ENCODE measurements around the gene BLM. TPM values are rescaled to one million over a fixed set of nuclear protein-coding genes. Genes with fewer than 3 reads are reported as not detected.
"Not testable (repeated sequence)": the region's sequence is repeated elsewhere in the genome, so short reads cannot be mapped to it uniquely, and the experiment has no call there.

Gene BLM
- 10 to 100 TPM; 47.8 to 49.8 TPM for total RNA-seq

DNA sequence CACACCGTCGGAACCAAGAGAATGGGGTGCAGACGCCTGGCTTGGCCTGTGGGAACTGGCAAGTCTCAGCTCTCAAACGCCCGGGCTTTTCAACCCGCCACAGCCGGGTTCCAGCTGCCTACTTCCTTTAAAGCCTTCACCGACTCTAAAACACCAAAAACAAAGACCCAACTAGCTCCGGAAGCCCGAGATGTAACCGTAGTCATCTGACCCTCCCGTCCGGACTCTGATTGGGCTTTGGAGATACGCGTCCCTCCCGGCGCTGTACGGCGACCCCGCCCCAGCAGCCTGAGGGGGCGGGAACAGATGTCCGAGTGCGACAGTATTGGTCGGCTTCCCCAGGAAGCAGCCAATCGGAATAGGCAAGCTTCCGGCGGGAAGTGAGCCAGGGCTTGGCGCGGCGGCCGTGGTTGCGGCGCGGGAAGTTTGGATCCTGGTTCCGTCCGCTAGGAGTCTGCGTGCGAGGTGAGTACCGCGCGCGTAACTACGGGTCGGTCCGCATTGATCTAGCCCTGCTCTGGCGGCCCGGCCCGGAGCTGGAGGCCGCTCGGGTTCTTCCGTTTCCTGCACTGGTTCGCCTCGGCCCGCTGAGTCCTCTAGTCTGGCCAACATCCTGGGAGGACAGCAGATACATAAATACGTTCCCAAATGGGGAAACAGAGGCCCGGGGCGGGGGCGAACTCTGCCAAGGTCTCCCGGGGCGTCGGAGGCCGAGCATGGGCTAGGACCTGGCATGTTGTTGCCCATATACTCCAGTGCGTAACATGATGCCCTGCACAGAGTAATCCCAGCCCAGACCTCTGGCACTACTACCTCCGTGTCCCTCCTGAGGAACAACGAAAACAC lies at the start of gene BLM:
Gene BLM, plus strand, starts transcription at position 371 of the 846 bp plus-strand sequence. CDS start 30,047 bp downstream, outside the sequence.
- DNase-seq: peak; percentile 95
- Mint-ChIP-seq H3K27ac (peak within 1 kb of the TSS; percentile 90), H3K4me3 (peak within 1 kb of the TSS; percentile 89), H3K9me3 (no peaks in the 10 kb centered on the region), H3K36me3 (peaks cover 9% of the 10 kb centered on the region), H3K27me3 (no peaks in the 10 kb centered on the region), H3K4me1 (peaks cover 17% of the 10 kb centered on the region)

DNA sequence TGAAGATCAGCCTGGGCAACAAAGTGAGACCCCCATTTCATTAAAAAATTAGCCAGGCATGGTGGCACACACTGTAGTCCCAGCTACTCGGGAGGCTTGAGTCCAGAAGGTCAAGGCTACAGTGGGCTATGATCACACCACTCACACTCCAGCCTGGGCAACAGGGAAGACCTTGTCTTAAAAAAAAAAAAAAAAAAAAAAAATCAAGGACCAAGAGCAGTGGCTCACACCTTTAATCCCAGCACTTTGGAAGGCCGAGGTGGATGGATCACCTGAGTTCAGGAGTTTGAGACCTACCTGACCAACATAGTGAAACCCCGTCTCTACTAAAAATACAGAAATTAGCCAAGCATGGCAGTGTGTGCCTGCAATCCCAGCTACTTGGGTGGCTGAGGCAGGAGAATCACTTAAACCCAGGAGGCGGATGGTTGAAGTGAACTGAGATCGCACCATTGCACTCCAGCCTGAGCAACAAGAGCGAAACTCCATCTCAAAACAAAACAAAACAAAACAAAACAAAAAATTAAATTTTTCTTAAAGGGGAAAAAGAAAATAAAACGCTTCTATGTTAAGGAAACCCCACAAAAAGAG lies 49.3 kb upstream of the BLM start:
- not testable (repeated sequence) for DNase-seq, H3K27me3 Mint-ChIP-seq, H3K9me3 Mint-ChIP-seq, H3K27ac Mint-ChIP-seq, H3K36me3 Mint-ChIP-seq, H3K4me3 Mint-ChIP-seq
- peaks cover 28% of the 10 kb centered on the region for H3K4me1 Mint-ChIP-seq

DNA sequence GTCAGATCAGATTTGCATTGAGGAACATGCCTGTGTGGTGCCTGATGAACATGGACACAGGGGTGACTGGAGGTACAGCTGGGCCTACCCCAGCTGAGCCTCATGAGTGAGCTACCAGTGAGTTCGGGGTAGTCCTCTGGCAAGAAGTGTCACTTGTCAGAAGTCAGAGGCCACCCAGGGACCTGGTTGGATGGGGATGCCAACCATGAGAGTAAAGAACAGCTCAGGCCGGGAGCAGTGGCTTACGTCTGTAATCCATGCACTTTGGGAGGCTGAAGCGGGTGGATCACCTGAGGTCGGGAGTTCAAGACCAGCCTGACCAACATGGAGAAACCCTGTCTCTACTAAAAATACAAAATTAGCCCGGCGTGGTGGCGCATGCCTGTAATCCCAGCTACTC lies 46.5 kb upstream of the BLM start:
- DNase-seq, H3K27ac Mint-ChIP-seq, H3K9me3 Mint-ChIP-seq, H3K27me3 Mint-ChIP-seq, H3K36me3 Mint-ChIP-seq, H3K4me3 Mint-ChIP-seq: not testable (repeated sequence)
- H3K4me1 Mint-ChIP-seq: peaks cover 18% of the 10 kb centered on the region

DNA sequence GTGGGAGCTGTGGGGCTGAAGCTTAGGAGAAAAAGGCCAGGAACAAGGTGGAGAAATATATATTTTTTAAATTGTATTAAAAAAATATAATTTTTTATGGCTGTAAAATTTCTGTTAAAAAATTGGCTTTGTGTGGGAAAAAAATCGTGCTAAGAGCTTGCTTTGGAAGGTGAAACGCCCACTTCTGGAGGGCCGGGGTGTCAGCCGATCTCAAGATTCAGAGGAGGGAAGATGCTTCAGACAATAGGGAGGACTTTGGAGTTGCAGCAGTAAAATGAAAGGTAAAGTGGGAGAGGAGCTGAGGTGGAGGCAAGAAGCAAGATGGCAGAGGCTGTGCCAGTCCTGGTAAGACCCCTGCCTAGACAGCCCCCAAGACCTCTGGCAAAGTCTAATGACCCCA lies 45.9 kb upstream of the BLM start:
- Mint-ChIP-seq H3K27ac (no peak overlapping the region), H3K4me1 (peaks cover 12% of the 10 kb centered on the region), H3K4me3 (no peak overlapping the region), H3K27me3 (no peaks in the 10 kb centered on the region), H3K9me3 (no peaks in the 10 kb centered on the region), H3K36me3 (no peaks in the 10 kb centered on the region)
- DNase-seq: no peak

DNA sequence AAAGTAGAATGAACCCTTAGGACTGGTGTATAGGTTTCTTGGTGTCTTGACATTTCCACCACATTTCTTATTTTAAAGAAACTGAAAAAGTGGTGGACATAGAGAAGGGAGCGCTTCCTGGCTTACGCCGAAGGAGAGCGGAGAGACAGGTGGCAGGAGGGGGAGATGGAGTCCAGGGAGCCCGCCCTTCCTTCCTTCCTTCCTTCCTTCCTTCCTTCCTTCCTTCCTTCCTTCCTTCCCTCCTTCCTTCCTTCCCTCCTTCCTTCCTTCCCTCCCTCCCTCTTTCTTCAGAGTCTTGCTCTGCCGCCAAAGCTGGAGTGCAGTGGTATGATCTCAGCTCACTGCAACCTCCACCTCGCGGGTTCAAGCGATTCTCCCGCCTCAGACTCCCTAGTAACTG lies 43.8 kb upstream of the BLM start:
- H3K4me3 Mint-ChIP-seq, H3K27me3 Mint-ChIP-seq, DNase-seq, H3K36me3 Mint-ChIP-seq, H3K9me3 Mint-ChIP-seq: not testable (repeated sequence)
- peak overlapping the region; percentile 36 for H3K27ac Mint-ChIP-seq
- peaks cover 10% of the 10 kb centered on the region for H3K4me1 Mint-ChIP-seq

DNA sequence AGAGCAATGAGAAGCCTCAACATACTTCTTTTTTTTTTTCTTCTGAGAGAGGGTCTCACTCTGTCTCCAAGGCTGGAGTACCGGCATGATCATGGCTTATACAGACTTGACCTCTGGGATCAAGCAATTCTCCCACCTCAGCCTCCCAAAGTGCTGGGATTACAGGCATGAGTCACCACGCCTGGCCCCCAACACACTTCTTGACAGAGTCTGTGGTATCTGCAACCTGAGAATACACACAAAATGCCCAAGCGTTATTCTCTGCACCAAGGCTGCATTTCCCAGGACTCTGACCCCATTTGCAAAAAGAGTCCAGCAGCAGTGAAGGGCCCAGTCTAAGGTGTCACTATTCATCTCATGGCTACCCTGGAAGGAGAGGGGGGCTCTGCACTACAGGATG lies 42.7 kb upstream of the BLM start:
- Mint-ChIP-seq H3K9me3 (peaks cover 4% of the 10 kb centered on the region), H3K36me3 (no peaks in the 10 kb centered on the region), H3K4me3 (no peak overlapping the region), H3K4me1 (peaks cover 18% of the 10 kb centered on the region), H3K27me3 (no peaks in the 10 kb centered on the region), H3K27ac (no peak overlapping the region)
- no peak for DNase-seq

DNA sequence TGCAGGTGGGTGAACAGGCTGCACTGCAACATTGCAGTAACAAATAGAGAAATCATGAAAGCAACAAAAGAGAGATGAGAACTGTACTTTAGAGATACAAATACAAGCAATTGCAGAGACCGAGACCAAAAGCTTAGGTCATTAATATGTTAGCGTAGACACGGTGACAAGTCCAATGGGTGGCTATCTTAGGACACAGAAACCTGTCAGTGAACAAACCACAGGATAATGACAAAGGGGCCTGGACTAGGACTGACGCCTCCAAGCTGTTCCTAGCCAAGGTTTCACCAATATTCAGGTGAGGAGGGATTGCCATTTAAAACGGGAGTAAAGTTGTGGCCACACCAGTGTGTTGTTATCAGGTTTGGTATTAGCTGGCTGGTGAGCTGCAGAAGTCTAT lies 41.7 kb upstream of the BLM start:
- H3K27me3 Mint-ChIP-seq: no peaks in the 10 kb centered on the region
- peaks cover 4% of the 10 kb centered on the region for H3K9me3 Mint-ChIP-seq
- peaks cover 21% of the 10 kb centered on the region for H3K4me1 Mint-ChIP-seq
- H3K27ac Mint-ChIP-seq: no peak overlapping the region
- no peak overlapping the region for H3K4me3 Mint-ChIP-seq
- H3K36me3 Mint-ChIP-seq: no peaks in the 10 kb centered on the region
- DNase-seq: no peak

DNA sequence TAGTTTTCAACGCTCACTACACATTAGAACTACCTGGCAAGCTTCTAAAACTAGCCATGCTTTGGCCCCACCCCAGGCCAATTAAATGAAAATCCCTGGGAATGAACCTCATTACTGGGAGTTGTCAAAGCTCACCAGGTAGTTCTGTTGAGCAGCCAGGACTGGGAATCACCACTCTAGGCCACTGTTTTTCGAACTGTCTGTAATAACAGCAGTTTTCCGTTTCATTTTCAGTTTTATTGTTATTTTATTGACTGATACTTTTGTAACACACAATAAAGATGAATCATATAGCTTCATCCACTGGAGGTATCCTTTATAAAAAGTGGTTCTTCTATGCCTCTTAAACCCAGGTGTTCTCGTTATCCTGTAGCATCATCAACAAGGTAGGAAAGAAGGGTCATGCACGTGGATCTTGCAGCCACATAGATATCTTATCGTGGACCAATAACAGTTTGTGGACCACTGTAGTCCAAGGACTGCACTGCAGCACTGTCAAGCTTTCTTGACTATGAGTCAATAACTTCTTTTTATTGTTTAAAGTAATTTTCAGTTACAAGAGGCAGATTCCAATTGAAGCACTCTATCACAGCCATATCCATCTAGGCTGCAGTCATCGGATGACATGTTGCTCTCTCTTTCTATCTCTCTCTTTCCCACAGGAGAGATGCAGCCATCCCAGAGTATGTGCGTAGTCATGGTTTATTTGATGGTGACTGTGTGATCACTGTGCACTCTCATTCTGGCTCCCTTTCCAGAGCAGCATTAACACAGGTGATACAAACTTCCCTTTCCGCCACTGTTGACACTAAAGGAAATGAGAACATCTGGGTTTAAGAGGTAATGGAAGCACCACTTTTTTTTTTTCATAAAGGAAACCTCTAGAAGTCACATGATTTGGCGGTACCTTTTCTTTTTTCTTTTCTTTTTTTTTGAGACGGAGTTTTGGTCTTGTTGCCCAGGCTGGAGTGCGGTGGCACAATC lies 39.0 kb upstream of the BLM start:
- DNase-seq: no peak
- Mint-ChIP-seq H3K4me1 (peaks cover 24% of the 10 kb centered on the region), H3K36me3 (no peaks in the 10 kb centered on the region), H3K4me3 (peak overlapping the region; percentile 44), H3K27me3 (no peaks in the 10 kb centered on the region), H3K27ac (peak overlapping the region; percentile 87), H3K9me3 (peaks cover 4% of the 10 kb centered on the region)

DNA sequence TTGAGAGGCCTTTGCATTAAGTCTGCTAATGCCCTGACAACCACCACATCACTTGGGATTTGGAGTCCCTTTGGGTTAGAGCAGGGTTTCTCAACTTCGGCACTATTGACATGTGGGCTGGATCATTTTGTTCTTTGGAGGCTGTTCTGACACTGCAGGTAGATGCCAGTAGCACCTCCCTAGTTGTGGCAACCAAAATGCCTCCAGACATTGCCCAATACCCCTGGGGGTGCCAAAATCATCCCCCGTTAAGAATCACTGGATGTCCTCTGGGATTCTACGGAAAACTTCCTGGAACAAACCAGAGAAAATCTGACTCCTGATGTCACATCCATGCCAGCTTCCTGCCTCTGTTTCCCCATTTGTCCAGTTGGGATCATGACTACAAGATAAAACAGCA lies 37.2 kb upstream of the BLM start:
- no peak for DNase-seq
- H3K27ac Mint-ChIP-seq: no peak overlapping the region
- H3K4me1 Mint-ChIP-seq: peaks cover 35% of the 10 kb centered on the region
- no peaks in the 10 kb centered on the region for H3K36me3 Mint-ChIP-seq
- no peaks in the 10 kb centered on the region for H3K27me3 Mint-ChIP-seq
- no peak overlapping the region for H3K4me3 Mint-ChIP-seq
- peaks cover 4% of the 10 kb centered on the region for H3K9me3 Mint-ChIP-seq

DNA sequence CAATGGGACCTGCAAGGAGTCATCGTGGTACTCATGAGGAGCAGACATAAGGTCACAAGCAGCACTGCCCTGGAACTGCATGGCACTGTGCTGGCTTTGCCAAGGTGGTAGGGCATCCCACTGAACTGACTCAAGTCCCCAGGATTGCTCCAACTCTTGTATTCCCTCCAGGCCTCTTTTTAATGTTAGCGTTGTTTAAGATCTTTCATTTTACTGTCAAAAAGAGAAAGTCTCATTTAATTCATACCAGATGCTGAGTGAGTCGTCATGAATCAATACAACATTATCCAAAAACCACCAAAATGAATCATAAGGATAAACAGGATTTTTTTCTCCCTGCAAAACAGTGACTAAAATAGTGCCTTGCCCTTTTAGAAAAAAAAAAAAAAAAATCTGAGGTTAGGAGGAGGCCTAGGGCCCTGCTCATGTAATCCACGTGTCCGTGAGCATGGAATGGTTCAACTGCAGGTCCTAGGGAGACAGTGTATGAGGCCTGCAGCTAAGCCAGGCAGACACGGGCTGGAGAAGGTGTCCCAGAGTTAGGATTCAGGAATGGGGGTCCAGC lies 36.7 kb upstream of the BLM start:
- Mint-ChIP-seq H3K4me3 (no peak overlapping the region), H3K27ac (no peak overlapping the region), H3K36me3 (no peaks in the 10 kb centered on the region), H3K4me1 (peaks cover 38% of the 10 kb centered on the region), H3K9me3 (peaks cover 4% of the 10 kb centered on the region), H3K27me3 (no peaks in the 10 kb centered on the region)
- no peak for DNase-seq

DNA sequence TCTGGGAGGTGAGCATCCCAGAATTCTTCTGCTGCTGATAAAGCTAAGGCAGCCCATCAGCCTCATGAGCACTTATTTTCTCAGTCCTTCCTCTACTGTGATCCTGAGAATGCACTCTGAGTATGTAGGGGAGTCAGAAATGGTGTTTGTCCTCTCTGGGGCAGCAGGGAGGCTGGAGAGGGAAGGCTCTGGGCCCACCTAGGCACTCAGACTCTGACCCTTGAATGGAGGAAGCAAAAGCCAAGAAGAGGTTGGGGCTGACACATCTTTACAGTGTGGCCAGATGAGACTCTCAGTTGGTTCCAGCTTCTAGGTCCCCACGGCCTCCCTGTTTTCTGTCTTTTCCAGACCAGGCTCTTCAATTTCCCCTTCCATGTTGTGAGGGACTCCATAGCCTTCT lies 36.1 kb upstream of the BLM start:
- H3K27ac Mint-ChIP-seq: no peak overlapping the region
- no peaks in the 10 kb centered on the region for H3K36me3 Mint-ChIP-seq
- H3K4me3 Mint-ChIP-seq: no peak overlapping the region
- H3K4me1 Mint-ChIP-seq: peaks cover 44% of the 10 kb centered on the region
- peaks cover 4% of the 10 kb centered on the region for H3K9me3 Mint-ChIP-seq
- H3K27me3 Mint-ChIP-seq: no peaks in the 10 kb centered on the region
- DNase-seq: no peak

DNA sequence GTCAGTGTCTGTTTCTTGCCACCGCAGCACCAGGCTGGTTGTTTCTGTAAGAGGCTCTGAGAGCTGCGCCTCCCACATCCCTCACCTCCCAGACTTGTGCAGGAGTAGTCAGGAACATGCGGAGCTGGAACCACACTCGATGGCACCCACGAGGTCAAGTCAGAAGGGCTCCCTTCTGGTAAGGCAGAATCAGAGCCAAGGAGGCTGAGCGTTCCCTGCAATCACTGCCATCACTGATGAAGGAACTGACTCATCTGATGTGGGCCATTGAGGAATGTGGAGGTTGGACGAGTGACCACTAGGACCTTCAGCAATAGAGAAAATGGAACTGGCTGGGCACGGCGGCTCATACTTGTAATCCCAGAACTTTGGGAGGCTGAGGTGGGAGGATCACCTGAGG lies 35.7 kb upstream of the BLM start:
- Mint-ChIP-seq H3K27me3 (no peaks in the 10 kb centered on the region), H3K4me1 (peaks cover 48% of the 10 kb centered on the region), H3K4me3 (no peak overlapping the region), H3K9me3 (peaks cover 4% of the 10 kb centered on the region), H3K36me3 (no peaks in the 10 kb centered on the region), H3K27ac (peak overlapping the region; percentile 26)
- DNase-seq: no peak

DNA sequence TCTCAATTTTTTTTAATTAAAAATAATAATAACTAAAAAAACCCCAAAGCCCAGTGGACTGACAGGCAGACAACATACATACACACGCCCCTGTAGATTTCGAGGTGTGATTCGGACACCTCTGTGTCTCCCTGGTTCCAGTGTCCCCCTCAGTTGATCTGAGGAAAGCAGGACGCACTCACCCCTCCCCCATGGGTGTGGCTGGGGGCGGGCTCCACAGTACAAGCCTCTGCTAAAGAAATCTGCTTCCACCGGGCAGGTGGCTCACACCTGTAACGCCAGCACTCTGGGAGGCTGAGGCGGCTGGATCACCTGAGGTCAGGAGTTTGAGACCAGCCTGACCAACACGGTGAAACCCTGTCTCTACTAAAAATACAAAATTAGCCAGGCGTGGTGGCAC lies 33.8 kb upstream of the BLM start:
- Mint-ChIP-seq H3K4me1 (peaks cover 52% of the 10 kb centered on the region), H3K9me3 (peaks cover under 1% of the 10 kb centered on the region), H3K36me3 (no peaks in the 10 kb centered on the region), H3K4me3 (no peak overlapping the region), H3K27ac (no peak overlapping the region), H3K27me3 (no peaks in the 10 kb centered on the region)
- no peak for DNase-seq

DNA sequence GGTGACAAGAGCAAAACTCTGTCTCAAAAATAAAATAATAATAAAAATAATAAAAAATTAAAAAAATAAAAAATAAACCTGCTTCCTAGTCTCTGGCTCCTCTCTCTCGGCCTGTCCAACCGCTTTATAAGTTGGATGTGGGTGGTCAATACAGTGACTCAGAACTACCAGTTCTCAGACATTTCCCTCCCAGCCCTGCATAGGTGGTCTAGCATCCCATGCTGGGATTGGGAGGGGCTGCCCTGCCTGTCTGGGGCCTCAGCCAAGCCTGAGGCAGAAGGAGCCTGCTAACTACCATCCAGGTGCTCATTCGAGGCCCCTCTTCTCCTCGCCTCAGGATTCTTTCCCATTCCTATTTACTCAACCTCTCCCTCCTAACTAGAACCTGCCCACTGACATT lies 33.3 kb upstream of the BLM start:
- H3K9me3 Mint-ChIP-seq: no peaks in the 10 kb centered on the region
- H3K36me3 Mint-ChIP-seq: no peaks in the 10 kb centered on the region
- no peak overlapping the region for H3K4me3 Mint-ChIP-seq
- H3K27me3 Mint-ChIP-seq: no peaks in the 10 kb centered on the region
- no peak for DNase-seq
- H3K4me1 Mint-ChIP-seq: peaks cover 50% of the 10 kb centered on the region
- no peak overlapping the region for H3K27ac Mint-ChIP-seq

DNA sequence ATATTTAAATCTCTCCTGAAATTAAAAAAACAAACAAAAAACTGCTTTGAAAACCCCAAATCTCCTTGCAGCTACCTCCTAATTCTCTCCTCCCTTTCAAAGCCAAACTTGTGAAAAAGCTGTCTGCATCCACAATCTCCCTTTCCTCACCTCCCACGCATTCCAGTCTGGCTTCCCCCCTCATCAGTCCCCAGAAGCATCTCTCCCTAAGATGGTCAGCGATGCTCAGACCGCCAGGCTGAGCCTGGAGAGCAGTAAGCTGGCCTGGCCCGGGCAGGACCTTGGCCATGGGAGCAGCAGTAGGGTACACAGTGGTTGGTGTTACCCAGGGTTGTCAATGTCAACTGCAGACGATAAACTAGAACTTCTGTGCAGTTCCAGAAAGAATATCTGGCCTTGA lies 32.9 kb upstream of the BLM start:
- Mint-ChIP-seq H3K9me3 (no peaks in the 10 kb centered on the region), H3K4me3 (no peak overlapping the region), H3K36me3 (no peaks in the 10 kb centered on the region), H3K27me3 (no peaks in the 10 kb centered on the region), H3K4me1 (peaks cover 47% of the 10 kb centered on the region), H3K27ac (no peak overlapping the region)
- DNase-seq: no peak
